GM21447 (cell line): ENCODE results near the gene MEX3B.
"Not testable (repeated sequence)": the region's sequence is repeated elsewhere in the genome, so short reads cannot be mapped to it uniquely, and the experiment has no call there.

ENCODE experiments used
- ATAC-seq: cut with Tn5 transposase; IDR thresholded peaks from one replicate; pipeline ENCODE4 v1.9.1; 2021; ENCODE audit not compliant: unreplicated experiment

MEX3B gene

GRCh38 chr15:82014989-82015388, 30.8 kb downstream of the MEX3B start:
- ATAC-seq: no peak

- ATAC-seq: no peak
Measured at GRCh38 chr15:82012908-82013307, 32.9 kb downstream of the MEX3B start.

DNA sequence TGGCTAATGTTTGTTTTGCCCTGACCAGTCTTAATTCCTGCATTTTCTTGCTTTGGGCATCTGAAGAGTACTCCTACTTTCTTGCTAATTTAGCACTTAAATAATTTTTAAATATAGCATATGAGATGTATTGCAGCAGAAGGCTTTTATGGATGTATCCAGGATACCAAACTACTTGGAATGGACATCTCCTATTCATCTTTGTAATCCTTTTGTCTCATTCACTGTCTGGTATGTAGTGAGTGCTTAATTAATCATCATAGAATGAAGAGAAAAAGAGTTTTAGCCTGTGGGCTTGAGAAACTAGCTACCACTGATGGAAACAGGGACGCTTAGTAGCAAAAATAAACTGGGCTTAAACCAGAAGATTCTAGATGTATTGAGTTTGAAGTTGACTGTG, 40.6 kb downstream of the MEX3B start:
- ATAC-seq: no peak

DNA sequence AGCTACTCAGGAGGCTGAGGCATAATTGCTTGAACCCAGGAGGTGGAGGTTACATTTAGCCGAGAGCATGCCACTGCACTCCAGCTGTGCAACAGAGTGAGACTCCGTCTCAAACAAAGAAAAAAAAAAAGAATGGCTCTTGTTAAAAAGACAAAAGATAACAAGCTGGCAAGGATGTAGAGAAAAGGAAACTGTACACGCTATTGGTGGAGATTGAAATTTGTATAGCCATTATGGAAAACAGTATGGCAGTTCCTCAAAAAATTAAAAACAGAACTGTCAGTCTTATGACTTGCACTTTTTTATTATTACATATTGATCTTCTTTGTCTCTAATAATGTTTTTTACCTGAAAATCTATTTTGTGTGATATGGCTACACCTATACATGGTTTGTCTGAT, 41.9 kb downstream of the MEX3B start:
- ATAC-seq: no peak

DNA sequence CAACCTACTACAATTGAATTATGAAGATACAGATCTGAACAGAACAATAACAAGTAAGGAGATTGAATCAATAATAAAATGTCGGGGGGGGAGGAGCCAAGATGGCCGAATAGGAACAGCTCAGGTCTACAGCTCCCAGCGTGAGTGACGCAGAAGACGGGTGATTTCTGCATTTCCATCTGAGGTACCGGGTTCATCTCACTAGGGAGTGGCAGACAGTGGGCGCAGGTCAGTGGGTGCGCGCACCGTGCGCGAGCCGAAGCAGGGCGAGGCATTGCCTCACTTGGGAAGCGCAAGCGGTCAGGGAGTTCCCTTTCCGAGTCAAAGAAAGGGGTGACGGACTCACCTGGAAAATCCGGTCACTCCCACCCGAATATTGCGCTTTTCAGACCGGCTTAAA, 50.7 kb downstream of the MEX3B start:
- not testable (repeated sequence) for ATAC-seq

GRCh38 chr15:81992523-81992922, 53.3 kb downstream of the MEX3B start:
- ATAC-seq: no peak
